HUES64 (cell line): ENCODE results near the gene EXOG.
A peak's percentile ranks its signal among the peaks of the same experiment; 100 is the strongest.

Experiments
- H3K27ac ChIP-seq: 2 replicates; pipeline ENCODE4 v1.7.0; 2013; ENCODE audit warnings: low read depth, low read length, inconsistent platforms
- H3K27me3 ChIP-seq: 2 replicates; pipeline ENCODE4 v1.6.1; 2013; ENCODE audit warnings: mild to moderate bottlenecking, low read length; ENCODE audit not compliant: insufficient read depth
- H3K36me3 ChIP-seq: 2 replicates; pipeline ENCODE4 v1.6.1; 2013; ENCODE audit warnings: mild to moderate bottlenecking, low read length; ENCODE audit not compliant: insufficient read depth
- H3K4me1 ChIP-seq: 2 replicates; pipeline ENCODE4 v1.6.1; 2013; ENCODE audit warnings: mild to moderate bottlenecking, low read length, moderate library complexity; ENCODE audit not compliant: insufficient read depth
- H3K4me3 ChIP-seq: 2 replicates; pipeline ENCODE4 v1.5.1; 2013; ENCODE audit warnings: mild to moderate bottlenecking, low read length, moderate library complexity
- H3K9ac ChIP-seq: 2 replicates; pipeline ENCODE4 v1.6.1; 2013; ENCODE audit warnings: mild to moderate bottlenecking, low read depth, low read length
- H3K9me3 ChIP-seq: 2 replicates; pipeline ENCODE4 v1.6.1; 2013; ENCODE audit warnings: low read depth, low read length; ENCODE audit not compliant: insufficient read depth
- WGBS: fragments of 150-250, 120-280 bp; methylation state at CpG from one replicate; pipeline ENCODE4 v1.1.7; 2013; ENCODE audit warnings: missing lambda C conversion rate; 5-methylcytosine and 5-hydroxymethylcytosine counted together

EXOG gene

DNA sequence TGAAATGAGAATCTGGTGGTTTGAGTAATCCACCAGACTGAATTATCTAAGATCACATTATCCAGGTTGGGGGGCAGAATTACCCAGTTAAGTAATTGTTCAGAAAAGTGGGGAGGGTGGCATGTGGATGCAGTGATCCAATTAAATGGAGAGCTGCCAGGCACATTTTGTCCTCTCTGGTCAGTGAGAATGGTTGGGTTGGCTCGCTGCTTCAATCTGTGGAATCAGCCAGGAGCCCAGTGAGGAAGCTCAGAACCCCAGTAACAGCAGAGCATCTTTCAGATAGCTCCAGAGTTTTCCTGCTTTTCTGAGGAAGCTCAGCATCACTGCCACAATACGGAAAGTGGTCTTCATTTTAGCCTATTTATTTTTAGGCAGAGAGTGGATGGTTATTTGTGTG lies 6.4 kb upstream of the EXOG start:
- no peak overlapping the region for H3K9ac ChIP-seq
- no peaks in the 10 kb centered on the region for H3K9me3 ChIP-seq
- H3K4me1 ChIP-seq, result no peaks in the 10 kb centered on the region
- WGBS, result 97% methylated on average over 2 of the region's 2 CpGs
- H3K27ac ChIP-seq, result no peak overlapping the region
- no peaks in the 10 kb centered on the region for H3K27me3 ChIP-seq
- peaks cover 34% of the 10 kb centered on the region for H3K36me3 ChIP-seq
- no peak overlapping the region for H3K4me3 ChIP-seq

DNA sequence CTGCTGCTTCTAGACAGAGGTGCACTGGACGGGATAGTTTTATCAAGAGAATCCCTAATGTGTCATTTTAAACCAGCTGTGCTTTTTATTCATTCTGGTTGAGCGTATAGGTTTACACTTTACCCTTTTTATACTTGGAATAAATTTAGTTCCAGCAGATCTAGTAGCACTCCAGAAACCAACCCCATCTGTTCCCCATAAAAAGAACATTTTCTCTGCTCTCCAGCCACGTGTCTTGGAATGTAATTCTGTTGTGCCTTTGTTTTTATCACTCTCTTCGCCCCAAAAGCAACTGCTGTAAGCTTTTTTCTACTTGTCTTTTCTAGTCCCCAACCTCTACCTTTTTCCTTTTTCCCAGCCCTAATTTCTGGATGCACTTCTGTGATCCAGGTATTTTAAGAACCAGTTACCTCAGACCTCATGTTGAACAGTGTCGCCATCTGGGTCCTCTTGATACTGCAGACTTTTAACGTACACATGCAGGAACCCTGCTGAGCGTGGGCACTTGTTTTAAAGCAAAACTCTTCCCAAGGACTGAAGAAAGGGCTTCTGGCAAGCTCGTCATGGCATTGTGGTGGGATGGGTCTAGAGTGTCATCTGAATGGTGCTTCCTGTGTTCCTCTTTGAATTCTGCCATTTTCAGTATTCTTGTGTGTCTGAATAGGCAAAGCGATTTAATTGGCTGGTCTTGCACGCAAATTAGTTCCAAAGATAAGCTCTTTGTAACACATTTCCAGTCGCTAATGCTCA lies 5.7 kb upstream of the EXOG start:
- Histone ChIP-seq H3K9me3 (no peaks in the 10 kb centered on the region), H3K27me3 (no peaks in the 10 kb centered on the region), H3K36me3 (peaks cover 29% of the 10 kb centered on the region), H3K4me1 (no peaks in the 10 kb centered on the region), H3K27ac (no peak overlapping the region), H3K4me3 (no peak overlapping the region), H3K9ac (no peak overlapping the region)
- 87% methylated on average over 11 of the region's 11 CpGs for WGBS

DNA sequence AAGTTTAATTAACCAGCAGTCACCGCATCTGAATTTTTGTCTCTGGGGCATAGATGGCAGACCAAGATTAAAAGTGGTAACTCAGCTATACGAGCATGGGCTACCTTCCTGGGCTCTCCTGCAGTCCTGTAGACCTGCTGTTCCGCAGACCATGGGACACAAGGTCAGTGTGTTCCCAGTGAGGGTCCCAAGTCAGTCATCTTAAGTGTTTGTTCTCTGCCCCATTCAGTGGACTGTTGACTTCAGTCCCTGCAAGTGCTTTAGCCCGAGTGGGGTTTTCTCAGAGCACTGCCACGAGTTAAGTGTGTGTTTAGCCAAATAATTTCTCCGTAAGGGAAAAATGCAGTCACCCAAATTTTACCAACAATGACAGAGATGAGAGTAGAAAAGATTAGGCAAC lies 4.9 kb upstream of the EXOG start:
- H3K27me3 ChIP-seq, result no peaks in the 10 kb centered on the region
- H3K9ac ChIP-seq, result no peak overlapping the region
- H3K27ac ChIP-seq, result no peak overlapping the region
- H3K4me3 ChIP-seq, result no peak overlapping the region
- WGBS, result 95% methylated on average over 6 of the region's 6 CpGs
- peaks cover 22% of the 10 kb centered on the region for H3K36me3 ChIP-seq
- H3K4me1 ChIP-seq, result no peaks in the 10 kb centered on the region
- no peaks in the 10 kb centered on the region for H3K9me3 ChIP-seq

DNA sequence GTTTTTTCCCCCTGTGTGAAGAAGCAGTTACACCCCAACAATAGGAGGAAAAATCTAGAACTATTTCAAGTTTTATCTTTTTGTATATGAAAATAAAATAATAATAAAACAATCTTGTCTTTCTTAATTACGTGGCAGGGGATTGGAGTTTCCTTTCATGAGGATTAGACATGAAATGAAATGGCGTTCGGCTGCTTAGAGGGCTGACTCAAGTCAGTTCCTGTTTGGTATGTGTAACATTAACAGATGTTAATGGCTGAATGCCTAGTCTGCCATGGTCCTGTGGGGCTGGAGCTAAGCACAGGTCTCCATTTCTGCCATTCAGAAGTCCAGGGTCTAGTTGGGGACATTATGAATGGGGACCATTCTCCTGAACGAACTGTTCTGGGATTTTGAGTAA lies 3.1 kb upstream of the EXOG start:
- Histone ChIP-seq H3K27ac (no peak overlapping the region), H3K36me3 (peaks cover 16% of the 10 kb centered on the region), H3K9ac (no peak overlapping the region), H3K4me3 (no peak overlapping the region), H3K4me1 (peaks cover 9% of the 10 kb centered on the region), H3K27me3 (no peaks in the 10 kb centered on the region), H3K9me3 (no peaks in the 10 kb centered on the region)
- 93% methylated on average over 4 of the region's 4 CpGs for WGBS

DNA sequence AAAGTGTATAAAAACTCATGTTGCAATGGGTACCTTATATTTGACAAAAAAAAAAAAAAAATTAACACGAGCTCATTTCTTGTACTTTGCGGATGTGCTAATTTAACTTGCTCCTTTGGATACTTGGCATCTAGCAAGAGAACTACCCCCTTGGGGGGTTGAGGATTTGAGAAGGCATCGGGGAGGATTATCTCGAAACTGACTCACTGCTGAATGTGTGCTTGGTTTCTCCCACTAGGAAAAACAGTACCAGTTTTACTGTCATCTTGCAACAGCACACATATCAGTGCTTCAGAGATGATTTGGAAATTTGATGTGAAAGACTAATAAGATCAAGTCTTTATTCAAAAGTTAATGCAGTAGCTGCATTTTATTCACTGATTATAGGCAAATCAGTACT lies 891 bp downstream of the EXOG start:
- no peaks in the 10 kb centered on the region for H3K9me3 ChIP-seq
- peak overlapping the region; percentile 84; the same call in 1 of the 2 replicates for H3K9ac ChIP-seq
- peaks cover 31% of the 10 kb centered on the region for H3K36me3 ChIP-seq
- H3K4me1 ChIP-seq, result peaks cover 9% of the 10 kb centered on the region
- no peak overlapping the region for H3K27ac ChIP-seq
- WGBS, result 60% methylated on average over 4 of the region's 4 CpGs
- no peaks in the 10 kb centered on the region for H3K27me3 ChIP-seq
- H3K4me3 ChIP-seq, result peak overlapping the region; percentile 94

DNA sequence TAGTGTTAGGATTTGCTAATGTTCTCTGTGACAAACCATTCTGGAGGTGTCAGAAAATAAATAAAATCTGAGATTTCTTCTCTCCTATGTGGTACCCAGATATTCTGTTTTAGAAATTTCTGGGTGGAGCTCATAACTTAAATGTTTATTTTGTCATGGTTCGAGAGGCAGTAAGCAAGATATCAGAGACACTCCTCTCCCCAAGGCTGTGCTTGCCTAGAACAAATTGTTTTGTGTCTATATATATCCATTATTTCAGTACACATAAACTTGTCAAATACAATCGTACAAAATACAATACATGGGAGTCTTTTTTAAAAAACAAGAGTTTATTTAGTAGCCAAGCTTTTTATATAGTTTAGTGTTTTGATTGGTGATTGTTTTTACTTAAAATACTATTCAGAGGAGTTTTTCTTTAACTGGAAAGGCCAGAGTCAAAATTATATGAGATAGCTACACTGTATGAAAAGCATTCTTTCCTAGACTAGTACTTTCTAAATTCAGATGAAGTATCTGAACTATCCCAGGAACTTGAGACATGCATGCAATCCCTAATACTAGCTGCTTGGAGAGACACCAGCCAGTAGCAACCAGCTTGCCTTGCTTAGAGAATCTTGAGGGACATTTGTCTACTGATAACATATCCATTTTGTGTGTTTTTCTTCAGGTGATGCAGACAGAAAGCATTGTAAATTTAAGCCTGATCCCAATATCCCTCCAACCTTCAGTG lies 4.7 kb downstream of the EXOG start:
- Histone ChIP-seq H3K27me3 (no peaks in the 10 kb centered on the region), H3K9ac (no peak overlapping the region), H3K4me1 (peaks cover 9% of the 10 kb centered on the region), H3K9me3 (no peaks in the 10 kb centered on the region), H3K27ac (no peak overlapping the region), H3K36me3 (peaks cover 63% of the 10 kb centered on the region), H3K4me3 (no peak overlapping the region)
- 100% methylated on average over 1 of the region's 2 CpGs for WGBS

DNA sequence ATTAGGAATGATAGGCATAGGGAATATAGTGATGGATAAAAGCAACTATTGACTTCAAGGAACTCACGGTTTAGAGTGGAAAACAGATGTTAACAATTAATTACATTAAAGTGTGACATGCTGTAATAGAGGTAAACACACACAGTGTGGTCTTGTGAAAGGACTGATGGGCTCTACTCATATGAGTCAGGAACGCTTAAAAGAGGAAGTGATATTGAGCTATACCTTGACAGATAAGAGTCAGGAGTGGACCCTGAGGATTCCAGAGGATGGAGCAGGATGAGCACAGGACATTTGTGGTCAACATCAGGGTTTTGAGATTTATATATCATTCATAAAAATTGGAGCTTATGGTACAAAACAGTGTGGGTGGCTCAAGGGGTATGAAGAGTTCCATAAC lies 11.0 kb downstream of the EXOG start:
- H3K9me3 ChIP-seq, result no peaks in the 10 kb centered on the region
- no peak overlapping the region for H3K27ac ChIP-seq
- 94% methylated on average over 2 of the region's 2 CpGs for WGBS
- no peak overlapping the region for H3K9ac ChIP-seq
- H3K27me3 ChIP-seq, result no peaks in the 10 kb centered on the region
- H3K4me3 ChIP-seq, result no peak overlapping the region
- no peaks in the 10 kb centered on the region for H3K4me1 ChIP-seq
- H3K36me3 ChIP-seq, result peaks cover 86% of the 10 kb centered on the region

DNA sequence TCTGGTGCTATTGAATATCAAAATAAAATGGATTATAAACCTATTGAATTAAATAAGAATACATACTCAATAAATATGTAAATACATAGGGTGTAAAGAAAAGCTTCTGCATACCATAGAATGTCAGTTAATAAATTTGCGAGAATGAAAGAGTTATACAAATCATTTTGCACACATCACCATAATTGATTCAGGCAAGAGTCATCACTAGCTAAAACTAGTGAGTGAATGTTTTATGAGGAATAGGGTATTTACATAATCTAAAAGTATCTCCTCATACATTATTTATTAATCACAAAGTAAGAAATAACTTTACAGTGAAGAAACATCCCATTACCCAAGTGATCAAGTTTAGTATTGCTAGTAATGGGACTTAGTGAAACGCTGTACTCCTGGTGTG lies 13.6 kb downstream of the EXOG start:
- H3K36me3 ChIP-seq, result peaks cover 82% of the 10 kb centered on the region
- no peak overlapping the region for H3K4me3 ChIP-seq
- 90% methylated on average over 1 of the region's 2 CpGs for WGBS
- no peak overlapping the region for H3K9ac ChIP-seq
- H3K27ac ChIP-seq, result no peak overlapping the region
- no peaks in the 10 kb centered on the region for H3K27me3 ChIP-seq
- no peaks in the 10 kb centered on the region for H3K4me1 ChIP-seq
- H3K9me3 ChIP-seq, result no peaks in the 10 kb centered on the region

DNA sequence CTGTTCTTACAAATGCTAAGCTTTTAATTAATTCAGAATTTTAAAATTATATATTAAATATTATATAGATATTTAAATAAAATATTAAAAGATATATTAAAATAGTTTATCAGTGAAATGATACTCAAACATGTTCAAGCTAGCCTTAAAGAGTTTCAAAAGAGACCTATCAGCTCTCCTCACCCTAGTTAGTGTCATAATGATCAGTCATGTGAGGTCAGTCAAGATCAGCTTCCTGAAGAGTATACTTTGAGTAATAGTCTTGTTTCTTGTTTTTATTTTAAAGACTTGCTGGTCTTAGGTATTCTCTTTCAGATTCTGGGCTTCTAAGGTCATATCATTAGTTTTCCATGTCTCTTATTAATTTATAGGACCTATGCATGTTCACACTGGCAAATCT lies 14.5 kb downstream of the EXOG start:
- no peak overlapping the region for H3K27ac ChIP-seq
- no peaks in the 10 kb centered on the region for H3K27me3 ChIP-seq
- no peak overlapping the region for H3K9ac ChIP-seq
- H3K4me1 ChIP-seq, result no peaks in the 10 kb centered on the region
- H3K9me3 ChIP-seq, result no peaks in the 10 kb centered on the region
- no peak overlapping the region for H3K4me3 ChIP-seq
- peaks cover 73% of the 10 kb centered on the region for H3K36me3 ChIP-seq

DNA sequence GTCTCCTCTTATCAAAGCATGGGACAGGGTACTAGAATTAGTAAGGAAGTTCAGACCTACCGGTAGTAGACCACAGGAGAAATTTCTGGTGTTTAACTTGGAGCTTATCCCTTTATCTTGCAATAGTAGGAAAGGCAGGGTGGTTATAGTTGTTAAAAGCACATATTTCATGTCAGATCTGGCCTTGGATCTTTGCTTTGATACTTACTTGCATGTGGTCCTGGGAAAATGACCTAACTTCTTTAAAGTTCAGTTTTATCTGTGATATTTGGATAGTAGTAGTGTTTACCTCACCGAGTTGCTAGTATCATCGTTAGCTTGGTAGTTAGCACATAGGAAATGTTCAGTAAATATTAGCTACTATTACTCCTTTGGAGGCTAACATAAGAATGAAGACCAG lies 15.4 kb downstream of the EXOG start:
- H3K4me1 ChIP-seq, result no peaks in the 10 kb centered on the region
- H3K27me3 ChIP-seq, result no peaks in the 10 kb centered on the region
- no peak overlapping the region for H3K9ac ChIP-seq
- WGBS, result 95% methylated on average over 3 of the region's 3 CpGs
- H3K27ac ChIP-seq, result no peak overlapping the region
- H3K36me3 ChIP-seq, result peaks cover 66% of the 10 kb centered on the region
- H3K4me3 ChIP-seq, result no peak overlapping the region
- no peaks in the 10 kb centered on the region for H3K9me3 ChIP-seq

DNA sequence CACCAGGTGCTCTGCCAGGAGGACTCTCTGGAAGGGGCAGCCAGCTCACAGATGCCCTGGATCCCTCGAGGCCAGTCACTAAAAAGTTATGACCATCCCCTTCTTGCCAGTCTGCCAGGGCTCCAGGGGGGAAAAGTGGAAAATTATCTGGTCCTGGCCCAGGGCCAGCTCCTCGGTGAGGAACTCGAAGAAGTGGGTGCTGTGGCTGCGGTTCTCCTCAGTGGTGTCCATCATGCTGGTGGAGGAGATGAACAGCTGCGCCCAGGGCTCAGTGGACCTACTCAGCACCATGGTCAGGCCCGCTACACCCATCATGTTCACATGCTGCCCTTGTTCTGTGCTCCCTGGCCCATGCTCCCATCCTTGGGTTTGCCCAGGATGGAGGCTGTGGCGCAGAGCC lies 19.2 kb downstream of the EXOG start:
- WGBS, result 97% methylated on average over 7 of the region's 7 CpGs
- no peak overlapping the region for H3K9ac ChIP-seq
- H3K4me3 ChIP-seq, result no peak overlapping the region
- peaks cover 36% of the 10 kb centered on the region for H3K36me3 ChIP-seq
- H3K4me1 ChIP-seq, result peaks cover 17% of the 10 kb centered on the region; the same call in 1 of the 2 replicates
- H3K9me3 ChIP-seq, result no peaks in the 10 kb centered on the region
- H3K27me3 ChIP-seq, result no peaks in the 10 kb centered on the region
- H3K27ac ChIP-seq, result no peak overlapping the region
